Anterior cingulate cortex (tissue), 58 donors: ENCODE results near the gene LGALS3.
A peak's percentile ranks its signal among the peaks of the same experiment; 100 is the strongest.

Experiments used
- DNase-seq, 58 donors: peaks; one replicate each; lab custom pipeline; 2025; lab: John Stamatoyannopoulos, UW

Gene LGALS3

GRCh38 chr14:55111122-55111708 lies 17.8 kb upstream of the LGALS3 start:
- DNase-seq = no peak

GRCh38 chr14:55114720-55115119 lies 14.3 kb upstream of the LGALS3 start:
- no peak for DNase-seq

GRCh38 chr14:55115460-55115859 lies 13.6 kb upstream of the LGALS3 start:
- no peak for DNase-seq

- no peak for DNase-seq
These were observed 13.2 kb upstream of the LGALS3 start for GRCh38 chr14:55115861-55116245.

GRCh38 chr14:55116246-55117030 lies 12.6 kb upstream of the LGALS3 start:
- DNase-seq = no peak

- DNase-seq = peak in 1 of 58 donors; percentile 5
These were observed 11.1 kb upstream of the LGALS3 start for GRCh38 chr14:55117803-55118441.

GRCh38 chr14:55118761-55119160 lies 10.3 kb upstream of the LGALS3 start:
- no peak for DNase-seq

- DNase-seq = peak in 1 of 58 donors; percentile 3
These were observed 8.2 kb upstream of the LGALS3 start for GRCh38 chr14:55120571-55121495.

- no peak for DNase-seq
These were observed 7.2 kb upstream of the LGALS3 start for GRCh38 chr14:55121628-55122439.

- peak in 1 of 58 donors; percentile 13 for DNase-seq
These were observed 6.5 kb upstream of the LGALS3 start for GRCh38 chr14:55122440-55122986.

- peak in 18 of 58 donors; percentile 5 to 42 (median 21) for DNase-seq
These were observed 6.0 kb upstream of the LGALS3 start for GRCh38 chr14:55123101-55123500.

- no peak for DNase-seq
These were observed 5.0 kb upstream of the LGALS3 start for GRCh38 chr14:55123852-55124639.

- DNase-seq = no peak
These were observed 4.2 kb upstream of the LGALS3 start for GRCh38 chr14:55124774-55125386.

- DNase-seq = no peak
These were observed 3.6 kb upstream of the LGALS3 start for GRCh38 chr14:55125403-55125802.

- no peak for DNase-seq
These were observed 3.0 kb upstream of the LGALS3 start for GRCh38 chr14:55126034-55126433.

- DNase-seq = no peak
These were observed 2.1 kb upstream of the LGALS3 start for GRCh38 chr14:55126932-55127459.

GRCh38 chr14:55127460-55127951 lies 1.5 kb upstream of the LGALS3 start:
- DNase-seq = no peak
